OCI-LY1 (cell line): ENCODE results near the gene CANT1.
"Not testable (repeated sequence)": the region's sequence is repeated elsewhere in the genome, so short reads cannot be mapped to it uniquely, and the experiment has no call there.

Experiments used
- H2AFZ ChIP-seq: fragments of 200-600 bp; sonication (generic), shearing (Covaris generic); 2 replicates; pipeline ENCODE4 v1.6.0; 2014; ENCODE audit warnings: antibody characterized with exemption, mild to moderate bottlenecking, low read length
- H3F3A ChIP-seq: fragments of 200-600 bp; sonication (generic), shearing (Covaris generic); 2 replicates; pipeline ENCODE4 v1.6.0; 2014; ENCODE audit warnings: mild to moderate bottlenecking, antibody characterized with exemption, low read length, moderate library complexity; ENCODE audit not compliant: insufficient read depth
- H3K27ac ChIP-seq: fragments of 200-600 bp; sonication (generic); 2 replicates; pipeline ENCODE4 v1.5.1; 2014; ENCODE audit warnings: low read length, mixed run types, mild to moderate bottlenecking, low read depth; ENCODE audit not compliant: poor library complexity, severe bottlenecking
- H3K27me3 ChIP-seq: fragments of 200-600 bp; sonication (generic); 2 replicates; pipeline ENCODE4 v1.6.0; 2014; ENCODE audit warnings: antibody characterized with exemption, mild to moderate bottlenecking, low read length, moderate library complexity; ENCODE audit not compliant: insufficient read depth
- H3K36me3 ChIP-seq: fragments of 200-600 bp; sonication (generic); 2 replicates; pipeline ENCODE4 v1.6.1; 2014; ENCODE audit warnings: mild to moderate bottlenecking, antibody characterized with exemption, low read length, moderate library complexity, mixed read lengths; ENCODE audit not compliant: insufficient read depth
- H3K4me1 ChIP-seq: fragments of 200-600 bp; sonication (generic); 2 replicates; pipeline ENCODE4 v1.5.1; 2014; ENCODE audit warnings: mild to moderate bottlenecking, low read length, moderate library complexity; ENCODE audit not compliant: insufficient read depth, severe bottlenecking
- H3K4me2 ChIP-seq: fragments of 200-600 bp; sonication (generic), shearing (Covaris generic); 2 replicates; pipeline ENCODE4 v1.6.1; 2014; ENCODE audit warnings: low read length
- H3K4me3 ChIP-seq: fragments of 200-600 bp; sonication (generic); 2 replicates; pipeline ENCODE4 v1.5.1; 2014; ENCODE audit warnings: low read length, low read depth, mild to moderate bottlenecking, mixed read lengths; ENCODE audit not compliant: poor library complexity, severe bottlenecking
- H3K79me2 ChIP-seq: fragments of 200-600 bp; shearing (Covaris generic); 2 replicates; pipeline ENCODE4 v1.6.1; 2016; ENCODE audit warnings: mixed run types, low read length, mixed read lengths; ENCODE audit not compliant: insufficient read depth
- H3K9ac ChIP-seq: fragments of 200-600 bp; sonication (generic), shearing (Covaris generic); 2 replicates; pipeline ENCODE4 v1.6.1; 2014; ENCODE audit warnings: mild to moderate bottlenecking, low read length, mixed read lengths
- H3K9me2 ChIP-seq: fragments of 200-600 bp; sonication (generic), shearing (Covaris generic); 2 replicates; pipeline ENCODE4 v1.6.1; 2014; ENCODE audit warnings: low read depth, mild to moderate bottlenecking, low read length, mixed read lengths
- H3K9me3 ChIP-seq: fragments of 200-600 bp; shearing (Covaris generic); 2 replicates; pipeline ENCODE4 v1.6.1; 2014; ENCODE audit warnings: low read length, mixed read lengths
- H4K20me1 ChIP-seq: fragments of 200-600 bp; sonication (generic), shearing (Covaris generic); 2 replicates; pipeline ENCODE4 v1.6.0; 2016; ENCODE audit warnings: mild to moderate bottlenecking, low read length; ENCODE audit not compliant: insufficient read depth
- CTCF ChIP-seq: fragments of 200-600 bp; sonication (generic), shearing (Covaris generic); IDR thresholded peaks from 2 replicates; pipeline ENCODE4 v1.5.1; 2017; ENCODE audit warnings: mild to moderate bottlenecking, antibody characterized with exemption, low read length, moderate library complexity, mixed read lengths
- EZH2 ChIP-seq: fragments of 200-600 bp; sonication (generic), shearing (Covaris generic); IDR thresholded peaks from 2 replicates; pipeline ENCODE4 v1.8.0; 2017; ENCODE audit warnings: borderline replicate concordance, mixed run types, mild to moderate bottlenecking, antibody characterized with exemption, low read length, moderate library complexity, mixed read lengths

The CANT1 gene

GRCh38 chr17:78966123-78966813, 43.3 kb downstream of the CANT1 start:
- TF ChIP-seq CTCF (no peak), EZH2 (no peak)
- Histone ChIP-seq H4K20me1 (no peaks in the 10 kb centered on the region), H3K9me3 (no peaks in the 10 kb centered on the region), H3K27me3 (peaks cover 4% of the 10 kb centered on the region; the same call in 1 of the 2 replicates), H3K79me2 (no peaks in the 10 kb centered on the region), H3K4me2 (no peak overlapping the region), H3K9ac (no peak overlapping the region), H3K4me1 (no peaks in the 10 kb centered on the region), H3K27ac (no peak overlapping the region), H3F3A (no peaks in the 10 kb centered on the region), H3K36me3 (no peaks in the 10 kb centered on the region), H3K9me2 (no peaks in the 10 kb centered on the region), H2AFZ (no peak overlapping the region), H3K4me3 (no peak overlapping the region)

GRCh38 chr17:78965491-78965924, 44.1 kb downstream of the CANT1 start:
- TF ChIP-seq CTCF (no peak), EZH2 (no peak)
- Histone ChIP-seq H3K4me3 (no peak overlapping the region), H3F3A (no peaks in the 10 kb centered on the region), H3K79me2 (no peaks in the 10 kb centered on the region), H4K20me1 (no peaks in the 10 kb centered on the region), H3K4me1 (no peaks in the 10 kb centered on the region), H3K9ac (no peak overlapping the region), H3K9me3 (no peaks in the 10 kb centered on the region), H3K4me2 (no peak overlapping the region), H3K27me3 (peaks cover 4% of the 10 kb centered on the region; the same call in 1 of the 2 replicates), H3K27ac (no peak overlapping the region), H2AFZ (no peak overlapping the region), H3K9me2 (no peaks in the 10 kb centered on the region), H3K36me3 (no peaks in the 10 kb centered on the region)

- Histone ChIP-seq H3K4me2 (no peak overlapping the region), H3K27me3 (peaks cover 4% of the 10 kb centered on the region; the same call in 1 of the 2 replicates), H3K4me1 (no peaks in the 10 kb centered on the region), H3K4me3 (no peak overlapping the region), H3F3A (no peaks in the 10 kb centered on the region), H3K27ac (no peak overlapping the region), H3K9ac (no peak overlapping the region), H3K9me3 (no peaks in the 10 kb centered on the region), H3K79me2 (no peaks in the 10 kb centered on the region), H4K20me1 (no peaks in the 10 kb centered on the region), H3K36me3 (no peaks in the 10 kb centered on the region), H2AFZ (no peak overlapping the region), H3K9me2 (no peaks in the 10 kb centered on the region)
- TF ChIP-seq CTCF (no peak), EZH2 (no peak)
Observed at GRCh38 chr17:78963378-78963777, 46.2 kb downstream of the CANT1 start.

- H3K27ac ChIP-seq, H4K20me1 ChIP-seq, H3K9ac ChIP-seq, H3K9me3 ChIP-seq, H2AFZ ChIP-seq, H3K9me2 ChIP-seq, H3K4me2 ChIP-seq, H3K4me1 ChIP-seq, H3K27me3 ChIP-seq, H3K36me3 ChIP-seq, H3K79me2 ChIP-seq, H3F3A ChIP-seq, H3K4me3 ChIP-seq: not testable (repeated sequence)
Observed at GRCh38 chr17:78962984-78963348, 46.6 kb downstream of the CANT1 start.
